GM19372 (cell line): Measurements from ENCODE around the gene PDGFRB.

Experiments used
- ATAC-seq: cut with Tn5 transposase; IDR thresholded peaks from one replicate; pipeline ENCODE4 v1.9.1; 2021; ENCODE audit warnings: mild to moderate bottlenecking, low read depth, moderate library complexity; ENCODE audit not compliant: unreplicated experiment

Gene PDGFRB

GRCh38 chr5:150070821-150071220 is 84.8 kb downstream of the PDGFRB start:
- ATAC-seq: no peak

GRCh38 chr5:150069672-150070627 is 85.7 kb downstream of the PDGFRB start:
- no peak for ATAC-seq

- no peak for ATAC-seq
These were observed 86.5 kb downstream of the PDGFRB start for GRCh38 chr5:150068961-150069645.

GRCh38 chr5:150068472-150068871 is 87.2 kb downstream of the PDGFRB start:
- no peak for ATAC-seq

- no peak for ATAC-seq
These were observed 87.6 kb downstream of the PDGFRB start for GRCh38 chr5:150068071-150068470.

GRCh38 chr5:150067405-150067960 is 88.2 kb downstream of the PDGFRB start:
- no peak for ATAC-seq

- no peak for ATAC-seq
These were observed 88.7 kb downstream of the PDGFRB start for GRCh38 chr5:150066901-150067396.

GRCh38 chr5:150066436-150066835 is 89.2 kb downstream of the PDGFRB start:
- ATAC-seq: no peak

GRCh38 chr5:150065886-150066285 is 89.8 kb downstream of the PDGFRB start:
- no peak for ATAC-seq

GRCh38 chr5:150065346-150065745 is 90.3 kb downstream of the PDGFRB start:
- ATAC-seq: no peak

GRCh38 chr5:150064681-150065220 is 90.9 kb downstream of the PDGFRB start:
- no peak for ATAC-seq
